Astrocyte of the cerebellum (primary cell): ENCODE data around the gene HEXA.

ENCODE experiments used
- DNase-seq: peaks from one replicate; pipeline ENCODE4 v3.0.0-alpha.2; 2011; ENCODE audit warnings: low read depth
- H3K4me3 ChIP-seq: 2 replicates; pipeline ENCODE4 v1.5.1; 2011; ENCODE audit warnings: mild to moderate bottlenecking, low read depth, low read length, moderate library complexity
- CTCF ChIP-seq: IDR thresholded peaks from 2 replicates; pipeline ENCODE4 v1.5.1; 2012; ENCODE audit warnings: low read length, low read depth, moderate library complexity, mild to moderate bottlenecking; ENCODE audit errors: missing control alignments
- in situ Hi-C: cut with HindIII; loops from 2 replicates; pipeline ENCODE4 v1.10.0; 2017; ENCODE audit warnings: low sequenced_read_pairs

The HEXA gene

GRCh38 chr15:72344602-72345001 is 31.2 kb downstream of the HEXA start:
- no peak for DNase-seq
- TF ChIP-seq CTCF = no peak
- H3K4me3 ChIP-seq = no peak overlapping the region
- in situ Hi-C loops = no loop called here

- in situ Hi-C loops = no loop called here
- no peak overlapping the region for H3K4me3 ChIP-seq
- no peak for DNase-seq
- TF ChIP-seq CTCF = peak; percentile 42
Measured at GRCh38 chr15:72342385-72342784, 33.4 kb downstream of the HEXA start.

GRCh38 chr15:72341361-72341760 is 34.5 kb downstream of the HEXA start:
- in situ Hi-C loops = no loop called here
- peak; percentile 9 for TF ChIP-seq CTCF
- H3K4me3 ChIP-seq = no peak overlapping the region
- no peak for DNase-seq

- no peak for DNase-seq
- TF ChIP-seq CTCF = no peak
- no peak overlapping the region for H3K4me3 ChIP-seq
- in situ Hi-C loops = no loop called here
Measured at GRCh38 chr15:72340366-72340765, 35.4 kb downstream of the HEXA start.

- DNase-seq = no peak
- in situ Hi-C loops = no loop called here
- no peak overlapping the region for H3K4me3 ChIP-seq
- TF ChIP-seq CTCF = no peak
Measured at GRCh38 chr15:72339777-72340177, 36.0 kb downstream of the HEXA start.

- TF ChIP-seq CTCF = no peak
- DNase-seq = no peak
- H3K4me3 ChIP-seq = no peak overlapping the region
- in situ Hi-C loops = no loop called here
Measured at GRCh38 chr15:72338617-72339321, 37.0 kb downstream of the HEXA start.
